Gastrocnemius medialis (tissue), 4 donors: ENCODE data around the gene RBM3. TPM values are rescaled to one million over a fixed set of nuclear protein-coding genes. Genes with fewer than 3 reads are reported as not detected.

Source experiments
- ATAC-seq, 2 donors: fragments of 150-250 bp; one replicate each; pipeline ENCODE4 v1.9.1; 2016
- DNase-seq, 2 donors: peaks; one replicate each; pipeline ENCODE4 v3.0.0-alpha.2; 2019
- H3K27ac ChIP-seq, 4 donors: fragments of 200-600 bp; sonication (generic); 1 replicate in 1 of 4; 2 replicates in 3 of 4; pipeline ENCODE4 v1.5.1; 2016 to 2018; ENCODE audit warnings: mild to moderate bottlenecking in 2 of 4, moderate library complexity in 1 of 4
- H3K27me3 ChIP-seq, 3 donors: fragments of 200-600 bp; sonication (generic) in 2 of 3; 1 replicate in 1 of 3; 2 replicates in 2 of 3; pipeline versions ENCODE4 v1.5.1 to v1.6.0; 2016 to 2019; ENCODE audit warnings: mild to moderate bottlenecking in 1 of 3, moderate library complexity in 1 of 3
- H3K36me3 ChIP-seq, 2 donors: fragments of 200-600 bp; sonication (generic) in 1 of 2; one replicate each; pipeline ENCODE4 v1.5.1; 2017 to 2018
- H3K4me1 ChIP-seq, 2 donors: fragments of 200-600 bp; sonication (generic) in 1 of 2; one replicate each; pipeline ENCODE4 v1.5.1; 2016 to 2017; ENCODE audit warnings: mild to moderate bottlenecking in 2 of 2
- H3K4me3 ChIP-seq, 4 donors: fragments of 200-600 bp; sonication (generic) in 3 of 4; 1 replicate in 1 of 4; 2 replicates in 3 of 4; pipeline ENCODE4 v1.5.1; 2016 to 2019; ENCODE audit warnings: mild to moderate bottlenecking in 2 of 4
- H3K9me3 ChIP-seq, 3 donors: fragments of 200-600 bp; sonication (generic) in 2 of 3; 1 replicate in 1 of 3; 2 replicates in 2 of 3; pipeline ENCODE4 v1.5.1; 2016 to 2019
- POLR2A ChIP-seq, 2 donors: fragments of 450-650 bp; IDR thresholded peaks; one replicate each; pipeline ENCODE4 v1.6.1; 2017; ENCODE audit warnings: antibody characterized with exemption in 2 of 2, mild to moderate bottlenecking in 2 of 2, moderate library complexity in 2 of 2
- in situ Hi-C, 4 donors: fragments of 200-750 bp; cut with MboI; loops; one replicate each; pipeline versions ENCODE4 v1.15.0 to v1.8.0; 2017; ENCODE audit warnings: low sequenced_read_pairs in 4 of 4
- intact Hi-C: fragments of 100-400 bp; cut with DNase I; formaldehyde crosslinking; loops from one replicate; pipeline ENCODE4 v1.15.1; 2023; ENCODE audit warnings: low total_unique reads
- total RNA-seq, 4 donors: library from RNA; depleted of rRNA; stranded (reverse); fragments of >200 nt; gene quantifications; one replicate each; pipeline versions ENCODE4 v1.1.0 to v1.2.3, GENCODE V29; 2016
- TF ChIP-seq, protein P1 (sequence below), 5 experiments: fragments of 450-650 bp in 3 of 5; fragments of 200-600 bp in 2 of 5; sonication (generic) in 2 of 5; IDR thresholded peaks in 4 of 5; conservative IDR thresholded peaks in 1 of 5; 1 replicate in 4 of 5; 2 replicates in 1 of 5; pipeline ENCODE4 v1.5.1; 2016 to 2019; ENCODE audit warnings: antibody characterized with exemption in 5 of 5, mild to moderate bottlenecking in 3 of 5, moderate library complexity in 3 of 5

RBM3 gene
- total RNA-seq, 4 donors from 2014 or later = 49.2 to 92.1 (median 59.9) TPM

DNA sequence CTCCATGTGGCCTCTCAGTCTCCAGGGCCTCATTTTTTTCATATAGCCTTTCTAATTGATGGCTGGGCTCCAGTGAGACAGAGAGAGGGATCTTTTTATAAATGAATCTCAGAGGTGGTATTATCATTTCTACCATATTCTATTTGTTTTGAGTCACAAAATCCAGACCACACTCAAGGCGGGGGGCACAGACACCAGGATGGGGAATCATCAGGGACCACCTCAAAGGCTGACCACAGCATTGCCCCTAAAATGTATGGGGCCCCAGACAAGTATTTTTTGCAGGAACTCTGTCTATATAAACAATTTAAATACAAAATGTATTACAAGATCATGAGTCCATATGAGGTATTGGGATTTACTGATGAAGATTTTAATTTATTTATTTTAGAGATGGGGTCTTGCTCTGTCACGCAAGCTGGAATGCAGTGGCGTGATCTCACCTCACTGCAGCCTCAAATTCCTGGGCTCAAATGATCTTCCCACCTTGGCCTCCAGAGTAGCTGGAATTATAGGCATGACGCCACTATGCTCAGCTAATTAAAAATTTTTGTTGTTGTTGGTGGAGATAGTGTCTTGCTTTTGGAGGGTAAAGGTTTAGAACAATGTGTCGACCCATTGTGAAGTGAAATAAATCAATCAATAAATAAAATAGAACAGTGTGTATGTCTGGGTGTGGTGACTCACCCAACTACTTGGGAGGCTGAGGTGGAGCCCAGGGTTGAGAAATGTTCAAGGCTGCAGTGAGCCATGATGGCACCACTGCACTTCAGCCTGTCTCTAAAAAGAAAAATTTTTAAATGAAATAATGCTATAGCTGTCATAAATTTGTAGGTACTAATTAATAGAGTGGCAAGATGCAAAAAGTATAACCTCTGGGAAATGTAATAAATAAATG lies 52.4 kb downstream of the RBM3 start:
- Histone ChIP-seq H3K4me1 (no peaks in the 10 kb centered on the region), H3K27me3 (no peaks in the 10 kb centered on the region), H3K9me3 (no peaks in the 10 kb centered on the region), H3K36me3 (no peaks in the 10 kb centered on the region), H3K27ac (no peak overlapping the region), H3K4me3 (no peak overlapping the region)
- TF ChIP-seq, protein P1, sequence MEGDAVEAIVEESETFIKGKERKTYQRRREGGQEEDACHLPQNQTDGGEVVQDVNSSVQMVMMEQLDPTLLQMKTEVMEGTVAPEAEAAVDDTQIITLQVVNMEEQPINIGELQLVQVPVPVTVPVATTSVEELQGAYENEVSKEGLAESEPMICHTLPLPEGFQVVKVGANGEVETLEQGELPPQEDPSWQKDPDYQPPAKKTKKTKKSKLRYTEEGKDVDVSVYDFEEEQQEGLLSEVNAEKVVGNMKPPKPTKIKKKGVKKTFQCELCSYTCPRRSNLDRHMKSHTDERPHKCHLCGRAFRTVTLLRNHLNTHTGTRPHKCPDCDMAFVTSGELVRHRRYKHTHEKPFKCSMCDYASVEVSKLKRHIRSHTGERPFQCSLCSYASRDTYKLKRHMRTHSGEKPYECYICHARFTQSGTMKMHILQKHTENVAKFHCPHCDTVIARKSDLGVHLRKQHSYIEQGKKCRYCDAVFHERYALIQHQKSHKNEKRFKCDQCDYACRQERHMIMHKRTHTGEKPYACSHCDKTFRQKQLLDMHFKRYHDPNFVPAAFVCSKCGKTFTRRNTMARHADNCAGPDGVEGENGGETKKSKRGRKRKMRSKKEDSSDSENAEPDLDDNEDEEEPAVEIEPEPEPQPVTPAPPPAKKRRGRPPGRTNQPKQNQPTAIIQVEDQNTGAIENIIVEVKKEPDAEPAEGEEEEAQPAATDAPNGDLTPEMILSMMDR (IDR thresholded peaks at IDR 0.05 in 4 of 5, conservative IDR thresholded peaks at IDR 0.05 in 1 of 5) = no peak
- TF ChIP-seq POLR2A (IDR thresholded peaks at IDR 0.05) = no peak
- in situ Hi-C loops = loop anchor here in 1 of 4 donors (25.0 kb wide), 1 partner anchor 311 kb away; no protein-coding TSS in a partner anchor
- DNase-seq (no peak), ATAC-seq (no peak)
- intact Hi-C loops = no loop called here

Other genes starting within 250 kb of the RBM3 start
- not detected for gene SSX3, start 217.8 kb upstream of the RBM3 start, total RNA-seq
- not detected for gene SSX4, start 190.9 kb upstream of the RBM3 start, total RNA-seq
- gene SSX4B, start 162.5 kb upstream of the RBM3 start, total RNA-seq = not detected
- gene SLC38A5, start 104.2 kb upstream of the RBM3 start, total RNA-seq = under 1 TPM in 2 of 4 donors, not detected in 2; 0.46 to 0.69 TPM
- 10 to 100 TPM; 31.4 to 47.7 (median 38.2) TPM for gene FTSJ1, start 98.3 kb upstream of the RBM3 start, total RNA-seq
- 10 to 100 TPM; 11.4 to 18.7 (median 12.3) TPM for gene PORCN, start 65.5 kb upstream of the RBM3 start, total RNA-seq
- 1 to 10 TPM; 2.7 to 5.3 (median 4.3) TPM for gene EBP, start 52.7 kb upstream of the RBM3 start, total RNA-seq
- 10 to 100 TPM; 10.3 to 14.8 (median 11.9) TPM for gene TBC1D25, start 34.8 kb upstream of the RBM3 start, total RNA-seq
- 100 to 1,000 TPM in 3 of 4 donors, 10 to 100 TPM in 1; 82.7 to 143 (median 133) TPM for gene WDR13, start 23.0 kb downstream of the RBM3 start, total RNA-seq
- gene WAS, start 109.3 kb downstream of the RBM3 start, total RNA-seq = 1 to 10 TPM; 1.8 to 2.7 (median 2.5) TPM
- 1 to 10 TPM; 1.7 to 6.1 (median 3.3) TPM for gene SUV39H1, start 122.2 kb downstream of the RBM3 start, total RNA-seq
- not detected for gene GLOD5, start 187.3 kb downstream of the RBM3 start, total RNA-seq
- not detected for gene GATA1, start 212.1 kb downstream of the RBM3 start, total RNA-seq
- 10 to 100 TPM; 38.2 to 92.2 (median 61.3) TPM for gene HDAC6, start 227.6 kb downstream of the RBM3 start, total RNA-seq